Left kidney (tissue), 2 donors: ENCODE data around the gene TUBB4B. TPM values are rescaled to one million over a fixed set of nuclear protein-coding genes. Genes with fewer than 3 reads are reported as not detected.

ENCODE experiments used
- DNase-seq: peaks from one replicate; pipeline ENCODE4 v3.0.0-alpha.2; 2013
- polyA plus RNA-seq: library from polyadenylated mRNA; unstranded; fragments of 120-200 nt; gene quantifications from one replicate; pipeline ENCODE4 v1.2.1, GENCODE V29; 2013; ENCODE audit not compliant: insufficient read length

The TUBB4B gene
- polyA plus RNA-seq, 1 donor, result 345 TPM

DNA sequence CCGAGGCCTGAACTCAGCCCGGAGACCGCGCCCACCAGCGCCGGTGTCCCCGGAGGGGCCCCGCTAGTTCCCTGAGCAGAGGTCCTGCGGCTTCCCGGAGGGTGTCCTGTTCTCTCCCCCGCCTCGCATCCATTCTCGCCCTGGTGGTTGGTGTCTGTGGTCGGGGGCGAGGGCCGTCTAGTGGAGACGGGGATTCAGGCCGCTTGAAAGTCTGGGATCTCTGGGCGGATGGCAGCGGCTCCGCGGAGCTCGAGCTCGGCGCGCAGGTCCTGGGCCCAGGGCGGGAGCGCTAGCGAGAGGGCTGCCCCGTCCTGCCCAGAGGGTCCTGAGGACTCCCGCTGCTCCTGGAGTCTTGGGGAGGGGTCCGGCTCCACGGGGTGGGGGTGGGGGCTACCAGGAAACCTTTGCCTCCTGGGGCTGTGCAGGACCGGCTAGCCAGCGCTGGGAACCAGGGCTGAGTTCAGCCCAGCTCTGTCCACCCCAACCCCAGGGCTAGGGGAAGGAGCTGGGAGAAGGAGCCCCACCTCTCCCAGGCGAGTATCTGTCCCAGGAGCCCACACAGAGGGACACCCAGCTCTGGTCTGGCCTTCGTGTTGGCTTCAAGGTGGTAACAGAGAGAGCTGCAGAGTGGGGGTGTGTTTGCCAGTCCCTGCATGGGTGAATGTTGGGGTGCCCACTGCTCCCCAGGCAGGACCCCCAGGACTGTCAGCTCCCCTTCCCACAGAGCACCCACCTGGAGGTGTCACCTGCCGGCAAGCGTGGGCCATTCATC is 40.4 kb downstream of the TUBB4B start:
- no peak for DNase-seq

DNA sequence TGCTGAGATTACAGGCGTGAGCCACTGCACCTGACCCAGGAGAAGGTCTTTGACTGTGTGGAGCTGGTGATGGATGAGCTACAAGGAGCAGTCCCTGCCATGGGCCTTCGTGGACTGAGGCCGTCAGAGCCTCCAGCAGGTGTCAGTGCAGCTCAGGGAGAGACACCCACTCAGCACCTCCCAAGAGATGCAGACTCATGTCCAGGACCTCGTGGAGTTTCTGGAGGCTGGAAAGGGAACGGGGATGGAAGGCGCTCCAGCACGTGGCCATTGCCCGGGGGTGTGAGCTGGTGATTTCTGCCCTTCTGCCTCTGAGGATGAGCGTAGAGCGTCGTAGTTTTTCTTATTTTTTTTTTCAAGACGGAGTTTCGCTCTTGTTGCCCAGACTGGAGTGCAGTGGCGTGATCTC is 45.9 kb downstream of the TUBB4B start:
- DNase-seq, result no peak

DNA sequence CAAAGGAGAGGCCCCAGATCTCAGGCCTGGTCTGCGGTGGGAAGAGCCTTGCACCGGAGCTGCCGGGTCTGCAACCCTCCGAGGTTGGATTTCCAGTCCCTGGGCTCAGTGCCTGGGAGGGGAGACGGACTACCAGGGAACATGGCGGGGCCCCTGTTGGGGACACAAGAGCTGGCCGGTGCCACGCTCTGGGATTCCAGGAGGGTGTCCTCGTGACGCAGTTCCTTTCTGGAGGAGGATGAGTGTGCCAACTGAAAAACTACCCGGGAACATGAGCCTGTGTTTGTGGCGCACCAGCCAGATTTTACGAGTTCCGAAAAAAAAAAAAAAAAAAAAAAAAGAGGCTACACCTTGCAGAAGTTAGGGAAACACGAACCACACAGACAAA is 52.0 kb downstream of the TUBB4B start:
- DNase-seq, result no peak

Other genes with a start within 250 kb of the TUBB4B start
- gene PAXX, start 248.9 kb upstream of the TUBB4B start, polyA plus RNA-seq, result 23.3 TPM
- not detected for gene CLIC3, start 244.7 kb upstream of the TUBB4B start, polyA plus RNA-seq
- 46.6 TPM for gene ABCA2, start 213.1 kb upstream of the TUBB4B start, polyA plus RNA-seq
- gene FUT7, start 209.2 kb upstream of the TUBB4B start, polyA plus RNA-seq, result not detected
- 18.4 TPM for gene NPDC1, start 195.1 kb upstream of the TUBB4B start, polyA plus RNA-seq
- 4.7 TPM for gene ENTPD2, start 187.2 kb upstream of the TUBB4B start, polyA plus RNA-seq
- 7.2 TPM for gene SAPCD2, start 170.7 kb upstream of the TUBB4B start, polyA plus RNA-seq
- gene UAP1L1, start 163.8 kb upstream of the TUBB4B start, polyA plus RNA-seq, result 6.9 TPM
- gene MAN1B1, start 154.3 kb upstream of the TUBB4B start, polyA plus RNA-seq, result 61.4 TPM
- 16.8 TPM for gene DPP7, start 126.6 kb upstream of the TUBB4B start, polyA plus RNA-seq
- not detected for gene GRIN1, start 102.1 kb upstream of the TUBB4B start, polyA plus RNA-seq
- gene LRRC26, start 71.2 kb upstream of the TUBB4B start, polyA plus RNA-seq, result not detected
- gene TMEM210, start 69.2 kb upstream of the TUBB4B start, polyA plus RNA-seq, result not detected
- 42.9 TPM for gene ANAPC2, start 52.7 kb upstream of the TUBB4B start, polyA plus RNA-seq
- gene SSNA1, start 52.6 kb upstream of the TUBB4B start, polyA plus RNA-seq, result 34.7 TPM
- 10.9 TPM for gene TPRN, start 40.5 kb upstream of the TUBB4B start, polyA plus RNA-seq
- 39.0 TPM for gene TMEM203, start 35.6 kb upstream of the TUBB4B start, polyA plus RNA-seq
- gene NDOR1, start 35.6 kb upstream of the TUBB4B start, polyA plus RNA-seq, result 12.2 TPM
- 5.8 TPM for gene RNF208, start 19.0 kb upstream of the TUBB4B start, polyA plus RNA-seq
- gene CYSRT1, start 16.1 kb upstream of the TUBB4B start, polyA plus RNA-seq, result 13.2 TPM
- 13.1 TPM for gene RNF224, start 13.8 kb upstream of the TUBB4B start, polyA plus RNA-seq
- gene SLC34A3, start 10.4 kb upstream of the TUBB4B start, polyA plus RNA-seq, result 7.4 TPM
- 1.5 TPM for gene STPG3, start 10.0 kb downstream of the TUBB4B start, polyA plus RNA-seq
- gene NELFB, start 14.0 kb downstream of the TUBB4B start, polyA plus RNA-seq, result 48.0 TPM
- 4.5 TPM for gene TOR4A, start 36.4 kb downstream of the TUBB4B start, polyA plus RNA-seq
- gene NRARP, start 61.0 kb downstream of the TUBB4B start, polyA plus RNA-seq, result 5.1 TPM
- gene EXD3, start 181.9 kb downstream of the TUBB4B start, polyA plus RNA-seq, result 14.1 TPM
- gene NOXA1, start 182.1 kb downstream of the TUBB4B start, polyA plus RNA-seq, result 6.7 TPM
- 0.33 TPM for gene ENTPD8, start 200.1 kb downstream of the TUBB4B start, polyA plus RNA-seq
- 49.2 TPM for gene NSMF, start 218.0 kb downstream of the TUBB4B start, polyA plus RNA-seq